CD14-positive monocyte (primary cell): ENCODE data around the gene BFSP1. TPM values are rescaled to one million over a fixed set of nuclear protein-coding genes. Genes with fewer than 3 reads are reported as not detected.

Source experiments
- DNase-seq, 3 donors: peaks; one replicate each; pipeline ENCODE4 v3.0.0-alpha.2; 2011 to 2022
- H2AFZ ChIP-seq: 2 replicates; pipeline ENCODE4 v1.6.0; 2012; ENCODE audit warnings: mild to moderate bottlenecking, low read depth, low read length, inconsistent platforms; ENCODE audit not compliant: insufficient read depth, poor library complexity, severe bottlenecking
- H3K27ac ChIP-seq, 2 donors: 1 replicate in 1 of 2; 2 replicates in 1 of 2; pipeline ENCODE4 v1.5.1; 2012 to 2013; ENCODE audit warnings: low read length in 2 of 2, control low read depth in 1 of 2, inconsistent platforms in 1 of 2, low read depth in 1 of 2, mild to moderate bottlenecking in 1 of 2
- H3K27me3 ChIP-seq, 2 donors: one replicate each; pipeline versions ENCODE4 v1.6.0 to v1.6.1; 2011 to 2013; ENCODE audit warnings: low read length in 2 of 2; ENCODE audit not compliant: control insufficient read depth in 2 of 2, insufficient read depth in 2 of 2
- H3K36me3 ChIP-seq, 2 donors: replicated peaks in 1 of 2; 1 replicate in 1 of 2; 2 replicates in 1 of 2; pipeline versions ENCODE4 v1.5.1 to v1.6.1; 2012 to 2013; ENCODE audit warnings: low read length in 2 of 2, control low read depth in 1 of 2, inconsistent platforms in 1 of 2, mild to moderate bottlenecking in 1 of 2; ENCODE audit not compliant: insufficient read depth in 2 of 2, control insufficient read depth in 1 of 2
- H3K4me1 ChIP-seq, 2 donors: 1 replicate in 1 of 2; 2 replicates in 1 of 2; pipeline versions ENCODE4 v1.5.1 to v1.6.1; 2012 to 2013; ENCODE audit warnings: low read length in 2 of 2, control low read depth in 1 of 2, inconsistent platforms in 1 of 2, mild to moderate bottlenecking in 1 of 2, moderate library complexity in 1 of 2; ENCODE audit not compliant: insufficient read depth in 2 of 2, control insufficient read depth in 1 of 2
- H3K4me2 ChIP-seq: replicated peaks from 2 replicates; pipeline ENCODE3; 2012; ENCODE audit warnings: low read length, moderate library complexity, mild to moderate bottlenecking; ENCODE audit not compliant: poor library complexity, severe bottlenecking; ENCODE audit errors: extremely low read depth
- H3K4me3 ChIP-seq, 3 experiments: fragments of 200-600 bp in 1 of 3; sonication (generic) in 1 of 3; replicated peaks in 1 of 3; 1 replicate in 2 of 3; 2 replicates in 1 of 3; pipeline ENCODE4 v1.5.1; 2011 to 2013; ENCODE audit warnings: low read length in 3 of 3, mild to moderate bottlenecking in 3 of 3, control low read depth in 2 of 3, low read depth in 2 of 3, inconsistent platforms in 1 of 3, moderate library complexity in 1 of 3
- H3K79me2 ChIP-seq: 2 replicates; pipeline ENCODE4 v1.6.0; 2012; ENCODE audit warnings: mild to moderate bottlenecking, control low read depth, inconsistent platforms, low read length, moderate library complexity; ENCODE audit not compliant: insufficient read depth
- H3K9ac ChIP-seq: 2 replicates; pipeline ENCODE4 v1.6.0; 2017; ENCODE audit warnings: low read length, mild to moderate bottlenecking; ENCODE audit not compliant: insufficient read depth, poor library complexity, severe bottlenecking
- H3K9me3 ChIP-seq, 2 donors: replicated peaks in 1 of 2; 1 replicate in 1 of 2; 2 replicates in 1 of 2; pipeline versions ENCODE4 v1.5.1 to v1.6.1; 2012 to 2013; ENCODE audit warnings: low read length in 2 of 2, control low read depth in 1 of 2; ENCODE audit not compliant: control insufficient read depth in 1 of 2, insufficient read depth in 1 of 2
- H4K20me1 ChIP-seq: 2 replicates; pipeline ENCODE4 v1.6.0; 2012; ENCODE audit warnings: mild to moderate bottlenecking, low read length, control low read depth, moderate library complexity; ENCODE audit not compliant: insufficient read depth
- H3K27ac Mint-ChIP-seq, 7 donors: one replicate each; pipeline ENCODE4 v1.8.0; 2020; ENCODE audit warnings: mild to moderate bottlenecking in 7 of 7, mixed read lengths in 7 of 7, moderate library complexity in 6 of 7, inconsistent platforms in 2 of 7
- H3K27me3 Mint-ChIP-seq, 3 donors: one replicate each; pipeline ENCODE4 v1.8.0; 2021 to 2022; ENCODE audit warnings: low read depth in 3 of 3, mild to moderate bottlenecking in 3 of 3, mixed read lengths in 3 of 3, moderate library complexity in 3 of 3, inconsistent platforms in 1 of 3
- H3K36me3 Mint-ChIP-seq, 2 donors: one replicate each; pipeline ENCODE4 v1.8.0; 2020; ENCODE audit warnings: mixed read lengths in 2 of 2, inconsistent platforms in 1 of 2, mild to moderate bottlenecking in 1 of 2
- H3K4me1 Mint-ChIP-seq: one replicate; pipeline ENCODE4 v1.8.0; 2020; ENCODE audit warnings: mild to moderate bottlenecking, mixed read lengths
- H3K4me3 Mint-ChIP-seq, 2 donors: one replicate each; pipeline ENCODE4 v1.8.0; 2020; ENCODE audit warnings: mild to moderate bottlenecking in 2 of 2, mixed read lengths in 2 of 2, moderate library complexity in 1 of 2
- H3K9me3 Mint-ChIP-seq, 7 donors: one replicate each; pipeline ENCODE4 v1.8.0; 2020 to 2022; ENCODE audit warnings: mixed read lengths in 7 of 7, mild to moderate bottlenecking in 6 of 7, moderate library complexity in 6 of 7, inconsistent platforms in 2 of 7
- WGBS: methylation state at CpG from one replicate; pipeline ENCODE4 v1.1.5; 2013; ENCODE audit warnings: missing lambda C conversion rate; ENCODE audit not compliant: insufficient coverage; 5-methylcytosine and 5-hydroxymethylcytosine counted together
- intact Hi-C, 2 donors: fragments of 100-400 bp; cut with micrococcal nuclease; formaldehyde crosslinking; loops; one replicate each; pipeline versions ENCODE4 v1.15.0 to v1.15.1; 2023
- polyA plus RNA-seq, 3 donors: library from polyadenylated mRNA; depleted of rRNA in 1 of 3; unstranded in 2 of 3; stranded (reverse) in 1 of 3; fragments of 300-500 nt in 2 of 3; fragments of >200 nt in 1 of 3; fragmentation: Illumina TruSeq in 2 of 3; gene quantifications; 1 replicate in 2 of 3; 2 replicates in 1 of 3; pipeline ENCODE4 v1.2.3, GENCODE V29; 2012 to 2021
- TF ChIP-seq, protein P1 (sequence below): fragments of 200-600 bp; IDR thresholded peaks from one replicate; pipeline ENCODE4 v1.8.0; 2022; ENCODE audit warnings: antibody characterized with exemption, mild to moderate bottlenecking

BFSP1 gene
- polyA plus RNA-seq, 3 donors, result not detected

DNA sequence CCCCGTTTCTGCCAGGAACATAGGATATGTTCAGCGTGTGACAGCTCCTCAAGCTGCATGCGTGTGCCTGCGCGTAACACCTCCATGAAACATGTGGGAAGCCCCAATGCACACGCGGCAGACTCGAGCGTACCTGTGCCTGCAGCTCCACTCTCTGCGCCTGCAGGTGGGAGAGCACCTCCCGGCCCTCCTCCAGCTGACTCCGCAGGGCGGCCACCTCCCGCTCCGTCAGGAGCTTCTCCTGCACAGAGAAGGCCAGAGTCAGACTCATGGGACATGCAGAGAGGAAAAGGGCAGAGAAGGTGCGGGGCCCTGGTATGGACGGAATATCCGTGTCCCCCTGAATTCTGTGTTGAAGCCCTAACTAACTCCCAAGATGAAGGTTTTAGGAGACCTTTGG is 22.4 kb downstream of the BFSP1 start:
- Histone ChIP-seq H3K4me1 (peaks cover 15 to 20% of the 10 kb centered on the region in 2 donors), H3K4me3 (no peak overlapping the region), H3K4me2 (no peak overlapping the region), H3K27ac (no peak overlapping the region), H3K36me3 (no peaks in the 10 kb centered on the region), H4K20me1 (no peaks in the 10 kb centered on the region), H3K9me3 (no peaks in the 10 kb centered on the region), H2AFZ (no peak overlapping the region), H3K79me2 (no peaks in the 10 kb centered on the region), H3K9ac (no peak overlapping the region), H3K27me3 (no peaks in the 10 kb centered on the region)
- no peak overlapping the region for H3K27ac Mint-ChIP-seq
- no peaks in the 10 kb centered on the region for H3K36me3 Mint-ChIP-seq
- TF ChIP-seq, protein P1, sequence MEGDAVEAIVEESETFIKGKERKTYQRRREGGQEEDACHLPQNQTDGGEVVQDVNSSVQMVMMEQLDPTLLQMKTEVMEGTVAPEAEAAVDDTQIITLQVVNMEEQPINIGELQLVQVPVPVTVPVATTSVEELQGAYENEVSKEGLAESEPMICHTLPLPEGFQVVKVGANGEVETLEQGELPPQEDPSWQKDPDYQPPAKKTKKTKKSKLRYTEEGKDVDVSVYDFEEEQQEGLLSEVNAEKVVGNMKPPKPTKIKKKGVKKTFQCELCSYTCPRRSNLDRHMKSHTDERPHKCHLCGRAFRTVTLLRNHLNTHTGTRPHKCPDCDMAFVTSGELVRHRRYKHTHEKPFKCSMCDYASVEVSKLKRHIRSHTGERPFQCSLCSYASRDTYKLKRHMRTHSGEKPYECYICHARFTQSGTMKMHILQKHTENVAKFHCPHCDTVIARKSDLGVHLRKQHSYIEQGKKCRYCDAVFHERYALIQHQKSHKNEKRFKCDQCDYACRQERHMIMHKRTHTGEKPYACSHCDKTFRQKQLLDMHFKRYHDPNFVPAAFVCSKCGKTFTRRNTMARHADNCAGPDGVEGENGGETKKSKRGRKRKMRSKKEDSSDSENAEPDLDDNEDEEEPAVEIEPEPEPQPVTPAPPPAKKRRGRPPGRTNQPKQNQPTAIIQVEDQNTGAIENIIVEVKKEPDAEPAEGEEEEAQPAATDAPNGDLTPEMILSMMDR, result no peak
- WGBS, result 98% methylated on average over 15 of the region's 18 CpGs
- peaks cover 17% of the 10 kb centered on the region for H3K4me1 Mint-ChIP-seq
- H3K27me3 Mint-ChIP-seq, result peaks cover 3 to 10% (median 7%) of the 10 kb centered on the region in 3 donors
- no peak for DNase-seq
- no peaks in the 10 kb centered on the region for H3K9me3 Mint-ChIP-seq
- H3K4me3 Mint-ChIP-seq, result no peak overlapping the region
- intact Hi-C loops, result loop anchor here (5.0 to 10.0 kb wide), 6 partner anchors 84 to 766 kb away; no protein-coding TSS in a partner anchor

GRCh38 chr20:17507531-17507930 is 23.6 kb downstream of the BFSP1 start:
- no peak for DNase-seq
- no peak overlapping the region for H3K27ac ChIP-seq
- H2AFZ ChIP-seq, result no peak overlapping the region
- TF ChIP-seq, protein P1, result no peak
- no peaks in the 10 kb centered on the region for H3K9me3 ChIP-seq
- no peaks in the 10 kb centered on the region for H4K20me1 ChIP-seq
- WGBS, result 82% methylated on average over 5 of the region's 5 CpGs
- peaks cover 17% of the 10 kb centered on the region for H3K4me1 Mint-ChIP-seq
- no peaks in the 10 kb centered on the region for H3K36me3 Mint-ChIP-seq
- H3K9me3 Mint-ChIP-seq, result peaks cover 0 to 2% (median 0%) of the 10 kb centered on the region in 7 donors
- intact Hi-C loops, result loop anchor here (5.0 to 10.0 kb wide), 6 partner anchors 85 to 767 kb away; no protein-coding TSS in a partner anchor
- H3K27ac Mint-ChIP-seq, result no peak overlapping the region
- no peak overlapping the region for H3K4me3 Mint-ChIP-seq
- H3K79me2 ChIP-seq, result no peaks in the 10 kb centered on the region
- H3K9ac ChIP-seq, result no peak overlapping the region
- H3K27me3 Mint-ChIP-seq, result peaks cover 0 to 10% (median 3%) of the 10 kb centered on the region in 3 donors
- H3K27me3 ChIP-seq, result no peaks in the 10 kb centered on the region
- peaks cover 15 to 20% of the 10 kb centered on the region in 2 donors for H3K4me1 ChIP-seq
- H3K4me2 ChIP-seq, result no peak overlapping the region
- no peak overlapping the region for H3K4me3 ChIP-seq
- no peaks in the 10 kb centered on the region for H3K36me3 ChIP-seq
